ENCODE results near the gene DGKB. TPM values are rescaled to one million over a fixed set of nuclear protein-coding genes. Genes with fewer than 3 reads are reported as not detected.

DGKB gene
- total RNA-seq, 1 donor from 2014 or later, result 0.72 TPM

GRCh38 chr7:14497390-14497789 lies 405.2 kb downstream of the DGKB start:
- Mint-ChIP-seq H3K36me3 (ENCODE audit: low read depth) (peaks cover 7% of the 10 kb centered on the region), H3K4me1 (peaks cover 3% of the 10 kb centered on the region), H3K27ac (ENCODE audit: unreplicated experiment) (no peak overlapping the region), H3K27me3 (ENCODE audit: low read depth) (no peaks in the 10 kb centered on the region), H3K9me3 (peaks cover 12% of the 10 kb centered on the region), H3K4me3 (no peak overlapping the region)
- no peak for DNase-seq (ENCODE audit: low read depth, low spot score)
- no peak for TF ChIP-seq CTCF (conservative IDR thresholded peaks at IDR 0.05)

GRCh38 chr7:14495633-14496032 lies 406.9 kb downstream of the DGKB start:
- peaks cover 4% of the 10 kb centered on the region for H3K9me3 Mint-ChIP-seq
- TF ChIP-seq CTCF (conservative IDR thresholded peaks at IDR 0.05), result no peak
- no peak overlapping the region for H3K4me3 Mint-ChIP-seq
- H3K36me3 Mint-ChIP-seq (ENCODE audit: low read depth), result no peaks in the 10 kb centered on the region
- H3K27me3 Mint-ChIP-seq (ENCODE audit: low read depth), result no peaks in the 10 kb centered on the region
- H3K4me1 Mint-ChIP-seq, result peaks cover 3% of the 10 kb centered on the region
- no peak overlapping the region for H3K27ac Mint-ChIP-seq (ENCODE audit: unreplicated experiment)
- no peak for DNase-seq (ENCODE audit: low read depth, low spot score)

- Mint-ChIP-seq H3K27ac (ENCODE audit: unreplicated experiment) (no peak overlapping the region), H3K36me3 (ENCODE audit: low read depth) (no peaks in the 10 kb centered on the region), H3K9me3 (no peaks in the 10 kb centered on the region), H3K27me3 (ENCODE audit: low read depth) (no peaks in the 10 kb centered on the region), H3K4me3 (no peak overlapping the region), H3K4me1 (no peaks in the 10 kb centered on the region)
- no peak for DNase-seq (ENCODE audit: low read depth, low spot score)
- TF ChIP-seq CTCF (conservative IDR thresholded peaks at IDR 0.05), result no peak
These were observed 414.7 kb downstream of the DGKB start for GRCh38 chr7:14487701-14488395.

- no peaks in the 10 kb centered on the region for H3K27me3 Mint-ChIP-seq (ENCODE audit: low read depth)
These were observed 418.9 kb downstream of the DGKB start for GRCh38 chr7:14483663-14484062.

GRCh38 chr7:14480281-14480680 lies 422.3 kb downstream of the DGKB start:
- no peaks in the 10 kb centered on the region for H3K27me3 Mint-ChIP-seq (ENCODE audit: low read depth)
- no peak overlapping the region for H3K27ac Mint-ChIP-seq (ENCODE audit: unreplicated experiment)
- H3K4me1 Mint-ChIP-seq, result no peaks in the 10 kb centered on the region
- peaks cover 2% of the 10 kb centered on the region for H3K9me3 Mint-ChIP-seq
- TF ChIP-seq CTCF (conservative IDR thresholded peaks at IDR 0.05), result no peak
- H3K4me3 Mint-ChIP-seq, result no peak overlapping the region
- no peaks in the 10 kb centered on the region for H3K36me3 Mint-ChIP-seq (ENCODE audit: low read depth)
- DNase-seq (ENCODE audit: low read depth, low spot score), result no peak

More at GRCh38 chr7:14483663-14484062, 418.9 kb downstream of the DGKB start:
- no peak for TF ChIP-seq CTCF (conservative IDR thresholded peaks at IDR 0.05)
- Mint-ChIP-seq H3K4me1 (no peaks in the 10 kb centered on the region), H3K9me3 (no peaks in the 10 kb centered on the region), H3K4me3 (no peak overlapping the region), H3K27ac (ENCODE audit: unreplicated experiment) (no peak overlapping the region), H3K36me3 (ENCODE audit: low read depth) (no peaks in the 10 kb centered on the region)
- DNase-seq (ENCODE audit: low read depth, low spot score), result no peak

Data from neural crest cell (in vitro differentiated cells).